HCT116 (cell line): Measurements from ENCODE around the gene CERS3.

Source experiments
- POLR2A ChIP-seq: IDR thresholded peaks from 2 replicates; pipeline ENCODE4 v1.7.0; 2011; ENCODE audit warnings: borderline replicate concordance; ENCODE audit not compliant: insufficient read depth, insufficient read length; ENCODE audit errors: extremely low read depth
- RAD21 ChIP-seq: IDR thresholded peaks from 2 replicates; pipeline ENCODE4 v1.6.1; 2012; ENCODE audit warnings: low read depth, mild to moderate bottlenecking
- SP1 ChIP-seq: IDR thresholded peaks from 2 replicates; pipeline ENCODE4 v1.6.1; 2012; ENCODE audit warnings: low read depth
- TCF7L2 ChIP-seq: IDR thresholded peaks from 2 replicates; pipeline ENCODE4 v1.7.0; 2011; ENCODE audit warnings: borderline replicate concordance, inconsistent platforms; ENCODE audit not compliant: insufficient read depth, insufficient read length; ENCODE audit errors: extremely low read depth
- YY1 ChIP-seq: IDR thresholded peaks from 2 replicates; pipeline ENCODE4 v1.6.1; 2011; ENCODE audit warnings: low read length, low read depth, moderate library complexity, mild to moderate bottlenecking; ENCODE audit not compliant: insufficient replicate concordance; ENCODE audit errors: extremely low read depth
- TF ChIP-seq, protein P1 (sequence below), 3 experiments: fragments of 200-600 bp in 1 of 3; sonication (generic) in 1 of 3; IDR thresholded peaks in 2 of 3; conservative IDR thresholded peaks in 1 of 3; 2 replicates each; pipeline ENCODE4 v1.5.1; 2012 to 2017; ENCODE audit warnings: low read depth in 2 of 3, low read length in 2 of 3, antibody characterized with exemption in 1 of 3, borderline replicate concordance in 1 of 3, control low read depth in 1 of 3, mild to moderate bottlenecking in 1 of 3, mixed read lengths in 1 of 3, mixed run types in 1 of 3, moderate library complexity in 1 of 3; ENCODE audit not compliant: insufficient read depth in 1 of 3

DNA sequence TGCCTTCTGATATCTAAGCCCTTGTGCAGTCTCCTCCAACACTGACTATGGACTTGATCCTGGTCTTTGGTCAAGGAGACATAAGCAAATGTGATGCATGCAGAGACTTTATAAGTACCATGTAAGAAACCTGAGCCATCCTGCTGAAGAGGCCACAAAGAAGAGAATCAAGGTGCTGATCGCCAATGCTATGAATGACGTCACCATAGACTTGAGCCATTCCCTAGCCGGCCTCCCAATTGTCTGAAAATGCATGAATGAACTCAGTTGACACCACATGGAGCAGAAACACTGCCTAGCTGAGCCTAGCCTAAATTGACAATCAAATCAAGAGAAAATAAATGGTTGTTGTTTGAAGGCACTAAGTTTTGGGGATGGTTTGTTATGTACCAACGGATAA, 51.9 kb downstream of the CERS3 start:
- TF ChIP-seq, protein P1, sequence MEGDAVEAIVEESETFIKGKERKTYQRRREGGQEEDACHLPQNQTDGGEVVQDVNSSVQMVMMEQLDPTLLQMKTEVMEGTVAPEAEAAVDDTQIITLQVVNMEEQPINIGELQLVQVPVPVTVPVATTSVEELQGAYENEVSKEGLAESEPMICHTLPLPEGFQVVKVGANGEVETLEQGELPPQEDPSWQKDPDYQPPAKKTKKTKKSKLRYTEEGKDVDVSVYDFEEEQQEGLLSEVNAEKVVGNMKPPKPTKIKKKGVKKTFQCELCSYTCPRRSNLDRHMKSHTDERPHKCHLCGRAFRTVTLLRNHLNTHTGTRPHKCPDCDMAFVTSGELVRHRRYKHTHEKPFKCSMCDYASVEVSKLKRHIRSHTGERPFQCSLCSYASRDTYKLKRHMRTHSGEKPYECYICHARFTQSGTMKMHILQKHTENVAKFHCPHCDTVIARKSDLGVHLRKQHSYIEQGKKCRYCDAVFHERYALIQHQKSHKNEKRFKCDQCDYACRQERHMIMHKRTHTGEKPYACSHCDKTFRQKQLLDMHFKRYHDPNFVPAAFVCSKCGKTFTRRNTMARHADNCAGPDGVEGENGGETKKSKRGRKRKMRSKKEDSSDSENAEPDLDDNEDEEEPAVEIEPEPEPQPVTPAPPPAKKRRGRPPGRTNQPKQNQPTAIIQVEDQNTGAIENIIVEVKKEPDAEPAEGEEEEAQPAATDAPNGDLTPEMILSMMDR (IDR thresholded peaks at IDR 0.05 in 2 of 3, conservative IDR thresholded peaks at IDR 0.05 in 1 of 3; ENCODE audit: borderline replicate concordance in 1 of 3, insufficient read depth in 1 of 3, low read depth in 2 of 3, low read length in 2 of 3) = no peak
- TF ChIP-seq YY1 (no peak), POLR2A (no peak), RAD21 (no peak), SP1 (no peak), TCF7L2 (no peak)
